ENCODE results near the gene PEX11A. TPM values are rescaled to one million over a fixed set of nuclear protein-coding genes. Genes with fewer than 3 reads are reported as not detected.

PEX11A gene
- total and polyA plus RNA-seq, 12 donors: 5.4 to 23.2 (median 12.8) TPM

GRCh38 chr15:89652666-89653065 lies 37.9 kb downstream of the PEX11A start:
- intact Hi-C loops (cut with DNase I): no loop called here
- DNase-seq: no peak
- no peak overlapping the region for H3K27ac ChIP-seq
- no peaks in the 10 kb centered on the region for H3K36me3 ChIP-seq (replicated peaks in 1 of 2)
- no peak for TF ChIP-seq CTCF (IDR thresholded peaks at IDR 0.05)
- no peak for TF ChIP-seq POLR2A (IDR thresholded peaks at IDR 0.05)
- no peaks in the 10 kb centered on the region for H3K27me3 ChIP-seq
- H3K4me3 ChIP-seq: no peak overlapping the region
- peaks cover 6 to 9% of the 10 kb centered on the region in 2 donors for H3K4me1 ChIP-seq (replicated peaks in 1 of 2)
- no peaks in the 10 kb centered on the region for H3K9me3 ChIP-seq (replicated peaks in 1 of 3)
- WGBS, 4 donors: 50 to 85% (median 75%) methylated on average over 1 to 16 of the region's 16 CpGs

- DNase-seq: no peak
- intact Hi-C loops (cut with DNase I): no loop called here
- 76 to 92% (median 84%) methylated on average over 5 to 7 of the region's 7 CpGs for WGBS, 4 donors
Observed at GRCh38 chr15:89652131-89652530, 38.4 kb downstream of the PEX11A start.

GRCh38 chr15:89649716-89650115 lies 40.8 kb downstream of the PEX11A start:
- no peaks in the 10 kb centered on the region for H3K27me3 ChIP-seq
- WGBS, 4 donors: 93 to 97% (median 95%) methylated on average over 11 to 15 of the region's 15 CpGs
- no peak overlapping the region for H3K4me3 ChIP-seq
- H3K4me1 ChIP-seq (replicated peaks in 1 of 2): no peaks in the 10 kb centered on the region
- no peak for DNase-seq
- no peaks in the 10 kb centered on the region for H3K36me3 ChIP-seq (replicated peaks in 1 of 2)
- no peaks in the 10 kb centered on the region for H3K9me3 ChIP-seq (replicated peaks in 1 of 3)
- TF ChIP-seq CTCF (IDR thresholded peaks at IDR 0.05) (no peak), POLR2A (IDR thresholded peaks at IDR 0.05) (no peak)
- H3K27ac ChIP-seq: no peak overlapping the region
- intact Hi-C loops (cut with DNase I): loop anchor here (5.0 to 10.0 kb wide), 2 partner anchors 43 to 95 kb away; partner anchors contain the start of genes PEX11A (in 1 of the 2) and WDR93 (in 1 of the 2)

More at GRCh38 chr15:89652131-89652530, 38.4 kb downstream of the PEX11A start:
- Histone ChIP-seq H3K27me3 (no peaks in the 10 kb centered on the region), H3K9me3 (replicated peaks in 1 of 3) (no peaks in the 10 kb centered on the region), H3K36me3 (replicated peaks in 1 of 2) (no peaks in the 10 kb centered on the region), H3K27ac (no peak overlapping the region), H3K4me1 (replicated peaks in 1 of 2) (peaks cover 6 to 9% of the 10 kb centered on the region in 2 donors), H3K4me3 (no peak overlapping the region)
- TF ChIP-seq POLR2A (IDR thresholded peaks at IDR 0.05) (no peak), CTCF (IDR thresholded peaks at IDR 0.05) (no peak)

GRCh38 chr15:89649013-89649625 lies 41.4 kb downstream of the PEX11A start:
- Histone ChIP-seq H3K27ac (no peak overlapping the region), H3K9me3 (replicated peaks in 1 of 3) (no peaks in the 10 kb centered on the region), H3K27me3 (no peaks in the 10 kb centered on the region), H3K4me3 (no peak overlapping the region), H3K36me3 (replicated peaks in 1 of 2) (no peaks in the 10 kb centered on the region), H3K4me1 (replicated peaks in 1 of 2) (no peaks in the 10 kb centered on the region)
- intact Hi-C loops (cut with DNase I): loop anchor here (5.0 to 10.0 kb wide), 2 partner anchors 43 to 96 kb away; partner anchors contain the start of genes PEX11A (in 1 of the 2) and WDR93 (in 1 of the 2)
- DNase-seq: no peak
- no peak for TF ChIP-seq CTCF (IDR thresholded peaks at IDR 0.05)
- TF ChIP-seq POLR2A (IDR thresholded peaks at IDR 0.05): no peak
- 92 to 97% (median 95%) methylated on average over 2 to 37 of the region's 37 CpGs for WGBS, 4 donors
